CD14-positive monocyte (primary cell): ENCODE data around the gene ZSCAN2. TPM values are rescaled to one million over a fixed set of nuclear protein-coding genes. Genes with fewer than 3 reads are reported as not detected.

Source experiments
- DNase-seq, 3 donors: peaks; one replicate each; pipeline ENCODE4 v3.0.0-alpha.2; 2011 to 2022
- H2AFZ ChIP-seq: 2 replicates; pipeline ENCODE4 v1.6.0; 2012; ENCODE audit warnings: mild to moderate bottlenecking, low read depth, low read length, inconsistent platforms; ENCODE audit not compliant: insufficient read depth, poor library complexity, severe bottlenecking
- H3K27ac ChIP-seq, 2 donors: 1 replicate in 1 of 2; 2 replicates in 1 of 2; pipeline ENCODE4 v1.5.1; 2012 to 2013; ENCODE audit warnings: low read length in 2 of 2, control low read depth in 1 of 2, inconsistent platforms in 1 of 2, low read depth in 1 of 2, mild to moderate bottlenecking in 1 of 2
- H3K27me3 ChIP-seq, 2 donors: one replicate each; pipeline versions ENCODE4 v1.6.0 to v1.6.1; 2011 to 2013; ENCODE audit warnings: low read length in 2 of 2; ENCODE audit not compliant: control insufficient read depth in 2 of 2, insufficient read depth in 2 of 2
- H3K36me3 ChIP-seq, 2 donors: replicated peaks in 1 of 2; 1 replicate in 1 of 2; 2 replicates in 1 of 2; pipeline versions ENCODE4 v1.5.1 to v1.6.1; 2012 to 2013; ENCODE audit warnings: low read length in 2 of 2, control low read depth in 1 of 2, inconsistent platforms in 1 of 2, mild to moderate bottlenecking in 1 of 2; ENCODE audit not compliant: insufficient read depth in 2 of 2, control insufficient read depth in 1 of 2
- H3K4me1 ChIP-seq, 2 donors: 1 replicate in 1 of 2; 2 replicates in 1 of 2; pipeline versions ENCODE4 v1.5.1 to v1.6.1; 2012 to 2013; ENCODE audit warnings: low read length in 2 of 2, control low read depth in 1 of 2, inconsistent platforms in 1 of 2, mild to moderate bottlenecking in 1 of 2, moderate library complexity in 1 of 2; ENCODE audit not compliant: insufficient read depth in 2 of 2, control insufficient read depth in 1 of 2
- H3K4me2 ChIP-seq: replicated peaks from 2 replicates; pipeline ENCODE3; 2012; ENCODE audit warnings: low read length, moderate library complexity, mild to moderate bottlenecking; ENCODE audit not compliant: poor library complexity, severe bottlenecking; ENCODE audit errors: extremely low read depth
- H3K4me3 ChIP-seq, 3 experiments: fragments of 200-600 bp in 1 of 3; sonication (generic) in 1 of 3; replicated peaks in 1 of 3; 1 replicate in 2 of 3; 2 replicates in 1 of 3; pipeline ENCODE4 v1.5.1; 2011 to 2013; ENCODE audit warnings: low read length in 3 of 3, mild to moderate bottlenecking in 3 of 3, control low read depth in 2 of 3, low read depth in 2 of 3, inconsistent platforms in 1 of 3, moderate library complexity in 1 of 3
- H3K79me2 ChIP-seq: 2 replicates; pipeline ENCODE4 v1.6.0; 2012; ENCODE audit warnings: mild to moderate bottlenecking, control low read depth, inconsistent platforms, low read length, moderate library complexity; ENCODE audit not compliant: insufficient read depth
- H3K9ac ChIP-seq: 2 replicates; pipeline ENCODE4 v1.6.0; 2017; ENCODE audit warnings: low read length, mild to moderate bottlenecking; ENCODE audit not compliant: insufficient read depth, poor library complexity, severe bottlenecking
- H3K9me3 ChIP-seq, 2 donors: replicated peaks in 1 of 2; 1 replicate in 1 of 2; 2 replicates in 1 of 2; pipeline versions ENCODE4 v1.5.1 to v1.6.1; 2012 to 2013; ENCODE audit warnings: low read length in 2 of 2, control low read depth in 1 of 2; ENCODE audit not compliant: control insufficient read depth in 1 of 2, insufficient read depth in 1 of 2
- H4K20me1 ChIP-seq: 2 replicates; pipeline ENCODE4 v1.6.0; 2012; ENCODE audit warnings: mild to moderate bottlenecking, low read length, control low read depth, moderate library complexity; ENCODE audit not compliant: insufficient read depth
- H3K27ac Mint-ChIP-seq, 7 donors: one replicate each; pipeline ENCODE4 v1.8.0; 2020; ENCODE audit warnings: mild to moderate bottlenecking in 7 of 7, mixed read lengths in 7 of 7, moderate library complexity in 6 of 7, inconsistent platforms in 2 of 7
- H3K27me3 Mint-ChIP-seq, 3 donors: one replicate each; pipeline ENCODE4 v1.8.0; 2021 to 2022; ENCODE audit warnings: low read depth in 3 of 3, mild to moderate bottlenecking in 3 of 3, mixed read lengths in 3 of 3, moderate library complexity in 3 of 3, inconsistent platforms in 1 of 3
- H3K36me3 Mint-ChIP-seq, 2 donors: one replicate each; pipeline ENCODE4 v1.8.0; 2020; ENCODE audit warnings: mixed read lengths in 2 of 2, inconsistent platforms in 1 of 2, mild to moderate bottlenecking in 1 of 2
- H3K4me1 Mint-ChIP-seq: one replicate; pipeline ENCODE4 v1.8.0; 2020; ENCODE audit warnings: mild to moderate bottlenecking, mixed read lengths
- H3K4me3 Mint-ChIP-seq, 2 donors: one replicate each; pipeline ENCODE4 v1.8.0; 2020; ENCODE audit warnings: mild to moderate bottlenecking in 2 of 2, mixed read lengths in 2 of 2, moderate library complexity in 1 of 2
- H3K9me3 Mint-ChIP-seq, 7 donors: one replicate each; pipeline ENCODE4 v1.8.0; 2020 to 2022; ENCODE audit warnings: mixed read lengths in 7 of 7, mild to moderate bottlenecking in 6 of 7, moderate library complexity in 6 of 7, inconsistent platforms in 2 of 7
- CTCF ChIP-seq: fragments of 200-600 bp; IDR thresholded peaks from one replicate; pipeline ENCODE4 v1.8.0; 2022; ENCODE audit warnings: antibody characterized with exemption, mild to moderate bottlenecking
- WGBS: methylation state at CpG from one replicate; pipeline ENCODE4 v1.1.5; 2013; ENCODE audit warnings: missing lambda C conversion rate; ENCODE audit not compliant: insufficient coverage; 5-methylcytosine and 5-hydroxymethylcytosine counted together
- intact Hi-C, 2 donors: fragments of 100-400 bp; cut with micrococcal nuclease; formaldehyde crosslinking; loops; one replicate each; pipeline versions ENCODE4 v1.15.0 to v1.15.1; 2023
- polyA plus RNA-seq, 3 donors: library from polyadenylated mRNA; depleted of rRNA in 1 of 3; unstranded in 2 of 3; stranded (reverse) in 1 of 3; fragments of 300-500 nt in 2 of 3; fragments of >200 nt in 1 of 3; fragmentation: Illumina TruSeq in 2 of 3; gene quantifications; 1 replicate in 2 of 3; 2 replicates in 1 of 3; pipeline ENCODE4 v1.2.3, GENCODE V29; 2012 to 2021

Gene ZSCAN2
- polyA plus RNA-seq, 3 donors: 1.7 to 6.1 (median 3.4) TPM

DNA sequence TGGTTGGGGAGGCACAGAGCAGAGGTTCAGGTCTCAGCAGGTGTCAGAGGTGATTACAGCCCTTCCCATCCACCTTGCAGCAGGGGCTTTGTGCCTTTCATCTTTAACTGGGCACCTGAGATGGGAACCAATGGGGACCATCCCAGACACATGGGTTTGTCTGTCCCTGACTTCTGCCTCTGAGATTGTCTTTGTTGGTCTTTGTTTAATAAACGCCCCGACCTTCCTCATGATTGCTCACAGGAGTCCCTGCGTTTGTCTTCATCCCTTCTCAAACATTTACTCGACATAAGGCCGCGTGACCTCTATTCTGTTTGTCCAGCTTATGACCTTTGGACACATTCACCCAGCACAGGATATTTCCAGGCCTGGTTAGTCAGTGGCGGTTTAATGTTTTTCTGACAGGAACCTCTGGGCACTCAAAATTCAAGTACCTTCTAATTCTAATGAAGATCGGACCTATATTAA lies 5.9 kb downstream of the ZSCAN2 start:
- no peak overlapping the region for H3K4me3 Mint-ChIP-seq
- Histone ChIP-seq H2AFZ (no peak overlapping the region), H4K20me1 (no peaks in the 10 kb centered on the region), H3K27me3 (no peaks in the 10 kb centered on the region), H3K36me3 (peaks cover 18 to 40% of the 10 kb centered on the region in 2 donors), H3K27ac (no peak overlapping the region), H3K9me3 (no peaks in the 10 kb centered on the region), H3K4me3 (no peak overlapping the region), H3K4me2 (no peak overlapping the region), H3K9ac (no peak overlapping the region), H3K4me1 (peaks cover under 1 to 4% of the 10 kb centered on the region in 2 donors), H3K79me2 (peaks cover 7% of the 10 kb centered on the region)
- TF ChIP-seq CTCF: no peak
- intact Hi-C loops: no loop called here
- H3K36me3 Mint-ChIP-seq: peaks cover 41 to 49% of the 10 kb centered on the region in 2 donors
- DNase-seq: no peak
- no peaks in the 10 kb centered on the region for H3K27me3 Mint-ChIP-seq
- no peak overlapping the region for H3K27ac Mint-ChIP-seq
- peaks cover 0 to 1% (median 0%) of the 10 kb centered on the region in 7 donors for H3K9me3 Mint-ChIP-seq
- 92% methylated on average over 5 of the region's 8 CpGs for WGBS
- H3K4me1 Mint-ChIP-seq: peaks cover 20% of the 10 kb centered on the region

DNA sequence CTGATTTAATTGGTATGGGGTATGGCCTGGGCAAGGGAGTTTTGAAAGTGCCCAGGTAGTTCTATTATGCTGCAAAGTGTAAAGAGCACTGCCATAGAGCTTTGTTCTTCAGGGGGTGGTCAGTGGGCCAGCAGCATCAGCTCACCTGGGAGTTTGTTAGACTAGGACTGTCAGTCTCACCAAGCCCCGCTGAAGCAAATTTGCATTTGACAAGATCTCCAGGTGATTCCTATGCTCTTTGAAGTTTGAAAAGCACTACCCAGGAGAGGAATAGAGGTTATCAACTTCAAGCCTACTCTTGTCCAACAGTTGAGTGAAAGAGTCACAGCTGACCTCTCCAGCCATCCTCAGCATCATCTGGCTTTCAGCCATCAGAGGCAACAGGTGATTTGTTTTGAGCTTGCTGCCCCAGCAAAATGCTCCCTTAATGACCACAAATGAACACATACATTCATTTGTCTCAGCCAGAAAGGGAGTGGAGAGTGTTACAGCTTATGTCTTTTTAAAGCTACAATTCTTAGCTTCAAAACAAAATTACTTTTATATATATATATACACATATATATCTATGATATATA lies 8.0 kb downstream of the ZSCAN2 start:
- Mint-ChIP-seq H3K4me1 (peaks cover 14% of the 10 kb centered on the region), H3K27ac (no peak overlapping the region), H3K36me3 (peaks cover 45 to 50% of the 10 kb centered on the region in 2 donors), H3K4me3 (no peak overlapping the region), H3K9me3 (no peaks in the 10 kb centered on the region), H3K27me3 (peaks cover 0 to 1% (median 0%) of the 10 kb centered on the region in 3 donors)
- Histone ChIP-seq H4K20me1 (no peaks in the 10 kb centered on the region), H3K27me3 (no peaks in the 10 kb centered on the region), H3K4me1 (no peaks in the 10 kb centered on the region), H3K4me3 (no peak overlapping the region), H3K9me3 (no peaks in the 10 kb centered on the region), H3K36me3 (peaks cover 16 to 38% of the 10 kb centered on the region in 2 donors), H3K4me2 (no peak overlapping the region), H3K27ac (no peak overlapping the region), H3K79me2 (peaks cover 4% of the 10 kb centered on the region), H3K9ac (no peak overlapping the region), H2AFZ (no peak overlapping the region)
- intact Hi-C loops: no loop called here
- no peak for DNase-seq
- TF ChIP-seq CTCF: no peak
- WGBS: 100% methylated on average over 1 of the region's 1 CpG
